Measurements from ENCODE around the gene DPH2.

Gene DPH2

DNA sequence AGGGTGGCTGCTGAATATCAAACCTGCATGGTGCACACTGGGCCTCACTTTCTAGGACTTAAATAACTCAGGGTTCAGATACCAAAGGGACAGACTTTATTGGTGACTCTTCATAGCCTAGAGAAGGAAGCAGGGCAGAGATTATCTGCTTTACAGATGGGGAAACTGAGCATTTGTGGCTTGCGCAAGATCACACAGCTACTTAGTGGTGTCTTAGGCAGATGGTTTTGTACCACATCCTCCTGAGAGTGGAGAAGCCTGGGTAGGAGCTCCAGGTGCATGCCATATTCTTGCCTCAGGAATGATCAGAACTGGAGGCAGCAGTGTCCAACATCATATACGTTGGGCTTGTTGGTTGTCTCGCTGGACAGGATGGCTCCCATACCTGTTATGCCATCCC is 6.8 kb upstream of the DPH2 start:
- no peak for ATAC-seq
- TF ChIP-seq TCF4 (CRISPR knock-in tag; IDR thresholded peaks at IDR 0.05; ENCODE audit: borderline replicate concordance) (no peak), ZNF8 (CRISPR knock-in tag; IDR thresholded peaks at IDR 0.05) (no peak), GLIS3 (CRISPR knock-in tag; IDR thresholded peaks at IDR 0.05) (no peak), ARNTL (CRISPR knock-in tag; IDR thresholded peaks at IDR 0.05; ENCODE audit: borderline replicate concordance, low read depth) (no peak), TOX (CRISPR knock-in tag; IDR thresholded peaks at IDR 0.05; ENCODE audit: borderline replicate concordance) (no peak), ZFP3 (CRISPR knock-in tag; IDR thresholded peaks at IDR 0.05) (no peak), OSR1 (CRISPR knock-in tag; IDR thresholded peaks at IDR 0.05) (no peak), ISL1 (CRISPR knock-in tag; IDR thresholded peaks at IDR 0.05) (no peak), RARB (CRISPR knock-in tag; IDR thresholded peaks at IDR 0.05) (no peak), ZC3H10 (CRISPR knock-in tag; IDR thresholded peaks at IDR 0.05) (no peak), ESRRG (CRISPR knock-in tag; IDR thresholded peaks at IDR 0.05) (no peak), PPARA (CRISPR knock-in tag; IDR thresholded peaks at IDR 0.05; ENCODE audit: borderline replicate concordance) (no peak)
- TF ChIP-seq, protein P1, sequence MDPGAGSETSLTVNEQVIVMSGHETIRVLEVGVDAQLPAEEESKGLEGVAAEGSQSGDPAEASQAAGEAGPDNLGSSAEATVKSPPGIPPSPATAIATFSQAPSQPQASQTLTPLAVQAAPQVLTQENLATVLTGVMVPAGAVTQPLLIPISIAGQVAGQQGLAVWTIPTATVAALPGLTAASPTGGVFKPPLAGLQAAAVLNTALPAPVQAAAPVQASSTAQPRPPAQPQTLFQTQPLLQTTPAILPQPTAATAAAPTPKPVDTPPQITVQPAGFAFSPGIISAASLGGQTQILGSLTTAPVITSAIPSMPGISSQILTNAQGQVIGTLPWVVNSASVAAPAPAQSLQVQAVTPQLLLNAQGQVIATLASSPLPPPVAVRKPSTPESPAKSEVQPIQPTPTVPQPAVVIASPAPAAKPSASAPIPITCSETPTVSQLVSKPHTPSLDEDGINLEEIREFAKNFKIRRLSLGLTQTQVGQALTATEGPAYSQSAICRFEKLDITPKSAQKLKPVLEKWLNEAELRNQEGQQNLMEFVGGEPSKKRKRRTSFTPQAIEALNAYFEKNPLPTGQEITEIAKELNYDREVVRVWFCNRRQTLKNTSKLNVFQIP (CRISPR knock-in tag; IDR thresholded peaks at IDR 0.05; ENCODE audit: borderline replicate concordance, low read depth): no peak
- TF ChIP-seq, protein P2, sequence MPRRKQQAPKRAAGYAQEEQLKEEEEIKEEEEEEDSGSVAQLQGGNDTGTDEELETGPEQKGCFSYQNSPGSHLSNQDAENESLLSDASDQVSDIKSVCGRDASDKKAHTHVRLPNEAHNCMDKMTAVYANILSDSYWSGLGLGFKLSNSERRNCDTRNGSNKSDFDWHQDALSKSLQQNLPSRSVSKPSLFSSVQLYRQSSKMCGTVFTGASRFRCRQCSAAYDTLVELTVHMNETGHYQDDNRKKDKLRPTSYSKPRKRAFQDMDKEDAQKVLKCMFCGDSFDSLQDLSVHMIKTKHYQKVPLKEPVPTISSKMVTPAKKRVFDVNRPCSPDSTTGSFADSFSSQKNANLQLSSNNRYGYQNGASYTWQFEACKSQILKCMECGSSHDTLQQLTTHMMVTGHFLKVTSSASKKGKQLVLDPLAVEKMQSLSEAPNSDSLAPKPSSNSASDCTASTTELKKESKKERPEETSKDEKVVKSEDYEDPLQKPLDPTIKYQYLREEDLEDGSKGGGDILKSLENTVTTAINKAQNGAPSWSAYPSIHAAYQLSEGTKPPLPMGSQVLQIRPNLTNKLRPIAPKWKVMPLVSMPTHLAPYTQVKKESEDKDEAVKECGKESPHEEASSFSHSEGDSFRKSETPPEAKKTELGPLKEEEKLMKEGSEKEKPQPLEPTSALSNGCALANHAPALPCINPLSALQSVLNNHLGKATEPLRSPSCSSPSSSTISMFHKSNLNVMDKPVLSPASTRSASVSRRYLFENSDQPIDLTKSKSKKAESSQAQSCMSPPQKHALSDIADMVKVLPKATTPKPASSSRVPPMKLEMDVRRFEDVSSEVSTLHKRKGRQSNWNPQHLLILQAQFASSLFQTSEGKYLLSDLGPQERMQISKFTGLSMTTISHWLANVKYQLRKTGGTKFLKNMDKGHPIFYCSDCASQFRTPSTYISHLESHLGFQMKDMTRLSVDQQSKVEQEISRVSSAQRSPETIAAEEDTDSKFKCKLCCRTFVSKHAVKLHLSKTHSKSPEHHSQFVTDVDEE (CRISPR knock-in tag; IDR thresholded peaks at IDR 0.05): no peak
- TF ChIP-seq, protein P3, sequence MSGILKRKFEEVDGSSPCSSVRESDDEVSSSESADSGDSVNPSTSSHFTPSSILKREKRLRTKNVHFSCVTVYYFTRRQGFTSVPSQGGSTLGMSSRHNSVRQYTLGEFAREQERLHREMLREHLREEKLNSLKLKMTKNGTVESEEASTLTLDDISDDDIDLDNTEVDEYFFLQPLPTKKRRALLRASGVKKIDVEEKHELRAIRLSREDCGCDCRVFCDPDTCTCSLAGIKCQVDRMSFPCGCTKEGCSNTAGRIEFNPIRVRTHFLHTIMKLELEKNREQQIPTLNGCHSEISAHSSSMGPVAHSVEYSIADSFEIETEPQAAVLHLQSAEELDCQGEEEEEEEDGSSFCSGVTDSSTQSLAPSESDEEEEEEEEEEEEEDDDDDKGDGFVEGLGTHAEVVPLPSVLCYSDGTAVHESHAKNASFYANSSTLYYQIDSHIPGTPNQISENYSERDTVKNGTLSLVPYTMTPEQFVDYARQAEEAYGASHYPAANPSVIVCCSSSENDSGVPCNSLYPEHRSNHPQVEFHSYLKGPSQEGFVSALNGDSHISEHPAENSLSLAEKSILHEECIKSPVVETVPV (CRISPR knock-in tag; IDR thresholded peaks at IDR 0.05): no peak
- TF ChIP-seq, protein P4, sequence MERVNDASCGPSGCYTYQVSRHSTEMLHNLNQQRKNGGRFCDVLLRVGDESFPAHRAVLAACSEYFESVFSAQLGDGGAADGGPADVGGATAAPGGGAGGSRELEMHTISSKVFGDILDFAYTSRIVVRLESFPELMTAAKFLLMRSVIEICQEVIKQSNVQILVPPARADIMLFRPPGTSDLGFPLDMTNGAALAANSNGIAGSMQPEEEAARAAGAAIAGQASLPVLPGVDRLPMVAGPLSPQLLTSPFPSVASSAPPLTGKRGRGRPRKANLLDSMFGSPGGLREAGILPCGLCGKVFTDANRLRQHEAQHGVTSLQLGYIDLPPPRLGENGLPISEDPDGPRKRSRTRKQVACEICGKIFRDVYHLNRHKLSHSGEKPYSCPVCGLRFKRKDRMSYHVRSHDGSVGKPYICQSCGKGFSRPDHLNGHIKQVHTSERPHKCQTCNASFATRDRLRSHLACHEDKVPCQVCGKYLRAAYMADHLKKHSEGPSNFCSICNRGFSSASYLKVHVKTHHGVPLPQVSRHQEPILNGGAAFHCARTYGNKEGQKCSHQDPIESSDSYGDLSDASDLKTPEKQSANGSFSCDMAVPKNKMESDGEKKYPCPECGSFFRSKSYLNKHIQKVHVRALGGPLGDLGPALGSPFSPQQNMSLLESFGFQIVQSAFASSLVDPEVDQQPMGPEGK (CRISPR knock-in tag; IDR thresholded peaks at IDR 0.05; ENCODE audit: borderline replicate concordance): no peak

DNA sequence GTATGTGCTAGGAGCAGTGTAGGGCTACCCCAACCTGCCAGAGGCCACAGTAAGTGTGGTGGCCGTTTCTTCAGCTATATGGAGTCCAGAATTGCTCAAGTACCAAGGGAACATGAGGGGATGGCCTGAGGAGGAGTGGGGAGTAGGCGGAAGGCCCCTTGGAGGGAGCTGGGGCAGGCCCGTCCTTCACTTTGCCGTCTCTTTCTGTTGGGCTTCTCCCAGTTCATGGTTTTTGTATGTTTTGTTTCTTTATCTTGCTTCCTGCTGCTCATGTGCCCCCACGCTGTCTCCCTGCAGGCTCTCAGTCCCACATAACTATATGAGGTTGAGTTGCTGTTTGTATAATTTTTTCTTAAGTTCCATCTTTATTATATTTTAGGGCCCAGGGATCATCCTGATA is 5.9 kb upstream of the DPH2 start:
- no peak for ATAC-seq
- TF ChIP-seq SNAI2 (CRISPR knock-in tag; IDR thresholded peaks at IDR 0.05): no peak
- TF ChIP-seq, protein P4 (CRISPR knock-in tag; IDR thresholded peaks at IDR 0.05; ENCODE audit: borderline replicate concordance): no peak

DNA sequence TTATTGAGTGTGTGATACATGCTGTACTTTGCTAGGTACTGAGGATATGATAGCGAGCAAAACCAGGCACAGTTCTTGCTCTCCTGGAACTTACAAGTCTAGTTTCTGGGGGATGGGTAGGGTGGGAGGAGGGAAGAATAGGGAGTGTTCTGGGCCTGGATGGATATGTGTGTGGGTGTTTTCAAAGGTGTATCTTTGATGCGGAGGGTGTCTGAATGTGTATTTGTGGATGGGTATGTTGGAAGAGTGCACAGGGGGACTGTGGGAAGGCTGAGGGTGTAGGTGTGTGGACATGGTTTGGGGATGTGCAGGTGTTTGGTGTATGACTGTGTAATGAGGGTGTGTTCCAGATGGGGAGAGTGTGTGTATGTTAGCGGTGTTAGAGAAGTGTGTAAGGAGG is 4.5 kb upstream of the DPH2 start:
- no peak for ATAC-seq
- TF ChIP-seq ZFP30 (CRISPR knock-in tag; IDR thresholded peaks at IDR 0.05): no peak
- no peak for TF ChIP-seq OSR1 (CRISPR knock-in tag; IDR thresholded peaks at IDR 0.05)
- TF ChIP-seq ZNF565 (CRISPR knock-in tag; conservative IDR thresholded peaks at IDR 0.05; ENCODE audit: low read depth): no peak
- TF ChIP-seq, protein P4 (CRISPR knock-in tag; IDR thresholded peaks at IDR 0.05; ENCODE audit: borderline replicate concordance): no peak
- TF ChIP-seq ARNTL (CRISPR knock-in tag; IDR thresholded peaks at IDR 0.05; ENCODE audit: borderline replicate concordance, low read depth): no peak
- TF ChIP-seq ZNF70 (CRISPR knock-in tag; IDR thresholded peaks at IDR 0.05): no peak
- no peak for TF ChIP-seq ESRRG (CRISPR knock-in tag; IDR thresholded peaks at IDR 0.05)
- no peak for TF ChIP-seq ISL1 (CRISPR knock-in tag; IDR thresholded peaks at IDR 0.05)
- no peak for TF ChIP-seq BACH2 (CRISPR knock-in tag; IDR thresholded peaks at IDR 0.05; ENCODE audit: borderline replicate concordance)
- TF ChIP-seq, protein P3 (CRISPR knock-in tag; IDR thresholded peaks at IDR 0.05): no peak
- TF ChIP-seq ZC3H10 (CRISPR knock-in tag; IDR thresholded peaks at IDR 0.05): no peak
- TF ChIP-seq, protein P1 (CRISPR knock-in tag; IDR thresholded peaks at IDR 0.05; ENCODE audit: borderline replicate concordance, low read depth): no peak
- TF ChIP-seq ZNF8 (CRISPR knock-in tag; IDR thresholded peaks at IDR 0.05): no peak
- no peak for TF ChIP-seq CSDC2 (CRISPR knock-in tag; IDR thresholded peaks at IDR 0.05)
- no peak for TF ChIP-seq RARB (CRISPR knock-in tag; IDR thresholded peaks at IDR 0.05)
- TF ChIP-seq TOX (CRISPR knock-in tag; IDR thresholded peaks at IDR 0.05; ENCODE audit: borderline replicate concordance): no peak
